ENCODE results near the gene APOM.

GRCh38 chr6:31629014-31629413, 26.7 kb upstream of the APOM start:
- no peak for TF ChIP-seq TAF1 (IDR thresholded peaks at IDR 0.05; ENCODE audit: low read depth, low read length)
- TF ChIP-seq POLR2A (IDR thresholded peaks at IDR 0.05; ENCODE audit: low read depth, low read length), result peak; percentile 49; the same call in 1 of the 2 replicates
- no peak for TF ChIP-seq POLR2AphosphoS5 (IDR thresholded peaks at IDR 0.05; ENCODE audit: low read depth, low read length)
- TF ChIP-seq SPI1 (IDR thresholded peaks at IDR 0.05; ENCODE audit: low read depth, low read length), result no peak
- no peak for TF ChIP-seq PAX5 (IDR thresholded peaks at IDR 0.05; ENCODE audit: insufficient read depth, low read length, severe bottlenecking)
- no peak for TF ChIP-seq POU2F2 (IDR thresholded peaks at IDR 0.05; ENCODE audit: low read depth, low read length)

All from GM12891 (cell line).